GM18861 (cell line): ENCODE measurements around the gene DAW1.
"Not testable (repeated sequence)": the region's sequence is repeated elsewhere in the genome, so short reads cannot be mapped to it uniquely, and the experiment has no call there.

Experiments
- ATAC-seq: cut with Tn5 transposase; IDR thresholded peaks from one replicate; pipeline ENCODE4 v1.9.1; 2021; ENCODE audit not compliant: unreplicated experiment

DAW1 gene

DNA sequence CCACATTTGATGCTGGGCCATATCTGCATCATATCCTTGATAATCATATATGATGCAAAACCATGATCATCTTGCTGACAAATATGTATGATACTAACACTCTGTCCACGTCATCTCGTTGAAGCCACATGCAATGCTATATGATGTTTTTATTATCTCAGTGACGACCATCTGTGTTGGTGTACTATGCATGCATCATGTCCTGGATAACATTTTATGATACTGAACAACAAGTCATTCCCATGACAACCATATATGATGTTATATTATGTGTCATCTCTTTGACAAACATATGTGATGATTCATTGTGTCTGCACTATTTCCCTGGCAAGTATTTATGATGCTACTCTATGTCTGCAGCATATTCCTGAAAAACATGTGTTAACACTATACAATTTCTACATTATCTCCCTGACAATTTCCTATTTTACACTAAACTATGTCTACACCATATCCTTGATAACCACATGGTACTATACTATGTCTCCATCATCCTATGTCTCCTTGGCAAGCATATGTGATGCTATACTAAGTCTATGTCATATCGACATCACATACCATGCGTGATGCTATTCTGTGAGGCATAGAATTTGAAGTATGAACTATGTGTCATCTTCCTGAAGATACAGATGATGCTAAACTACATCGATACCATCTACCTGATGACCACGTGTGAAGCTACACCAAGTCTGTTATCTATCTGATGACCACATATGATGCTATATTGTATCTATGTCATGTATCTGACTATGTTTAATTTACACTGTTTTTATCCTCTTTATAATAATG, 37.0 kb downstream of the DAW1 start:
- ATAC-seq, result no peak

DNA sequence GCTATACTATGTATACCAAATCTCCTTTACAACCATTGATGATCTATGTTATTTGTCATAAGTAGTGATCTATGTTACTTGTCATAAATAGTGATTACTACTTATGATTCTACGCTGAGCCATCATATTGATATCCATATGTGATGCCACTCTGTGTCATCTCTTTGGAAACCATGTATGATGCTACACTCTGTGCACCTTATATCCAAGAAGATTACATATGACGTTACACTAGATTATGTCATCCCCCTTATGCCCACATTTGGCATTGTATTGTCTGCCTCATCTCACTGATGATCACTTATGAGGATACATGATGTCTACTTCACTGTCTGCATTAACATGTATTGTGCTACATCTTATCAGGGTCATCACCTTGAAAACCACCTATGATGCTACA, 42.9 kb downstream of the DAW1 start:
- no peak for ATAC-seq

DNA sequence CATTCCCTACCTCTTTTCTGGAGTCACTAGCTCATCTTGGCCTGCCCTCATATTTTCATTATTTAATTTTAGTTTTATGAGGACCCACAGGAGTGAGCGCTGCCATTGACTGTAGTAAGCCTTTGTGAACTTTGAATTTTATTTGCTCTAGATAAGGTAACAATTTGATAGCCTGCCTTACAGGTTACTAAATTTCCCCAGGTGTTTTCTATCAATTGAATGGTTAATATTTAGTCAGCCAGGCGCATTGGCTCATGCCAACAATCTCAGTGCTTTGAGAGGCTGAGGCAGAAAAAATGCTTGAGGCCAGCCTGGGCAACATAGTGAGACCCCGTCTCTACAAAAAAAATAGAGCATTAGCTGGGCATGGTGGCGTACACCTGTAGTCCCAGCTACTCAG, 50.2 kb downstream of the DAW1 start:
- ATAC-seq, result no peak

DNA sequence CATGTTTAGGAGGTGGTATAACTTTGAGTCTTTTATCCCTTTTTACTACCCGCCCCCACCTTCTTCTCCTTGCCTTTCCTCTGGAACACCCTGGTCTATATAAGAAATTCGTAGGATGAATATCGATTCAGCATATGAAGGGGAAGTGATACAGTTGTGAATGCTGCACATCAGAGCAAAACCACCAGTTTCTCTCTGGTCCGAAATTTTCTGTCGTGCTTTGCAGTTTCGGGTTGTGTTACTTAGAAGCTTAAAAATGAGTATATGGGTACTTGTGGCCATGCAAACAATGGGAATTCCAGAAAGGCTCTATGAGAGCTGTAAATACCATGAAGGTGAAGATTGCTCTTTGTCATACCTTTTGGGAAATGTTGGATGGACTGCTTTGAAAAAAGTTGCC, 60.6 kb downstream of the DAW1 start:
- ATAC-seq, result no peak

DNA sequence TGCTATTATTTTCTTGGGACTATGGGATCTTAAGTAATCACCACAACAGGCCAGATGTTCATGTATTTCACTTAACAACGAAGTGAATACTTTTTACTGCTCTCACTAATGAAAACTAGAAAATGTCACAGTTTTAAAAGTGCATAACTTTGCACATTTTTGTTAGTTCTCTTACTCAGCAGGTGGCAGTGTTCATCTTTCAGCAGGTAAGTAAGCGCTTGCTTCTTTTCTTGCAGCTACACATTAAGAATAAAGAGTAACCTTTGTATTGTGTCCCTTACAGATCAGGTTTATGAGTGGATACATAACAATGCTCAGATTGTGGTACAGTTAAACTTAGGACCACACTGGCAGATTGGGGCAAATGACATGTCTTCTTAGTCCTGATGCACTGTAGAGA, 61.0 kb downstream of the DAW1 start:
- no peak for ATAC-seq

DNA sequence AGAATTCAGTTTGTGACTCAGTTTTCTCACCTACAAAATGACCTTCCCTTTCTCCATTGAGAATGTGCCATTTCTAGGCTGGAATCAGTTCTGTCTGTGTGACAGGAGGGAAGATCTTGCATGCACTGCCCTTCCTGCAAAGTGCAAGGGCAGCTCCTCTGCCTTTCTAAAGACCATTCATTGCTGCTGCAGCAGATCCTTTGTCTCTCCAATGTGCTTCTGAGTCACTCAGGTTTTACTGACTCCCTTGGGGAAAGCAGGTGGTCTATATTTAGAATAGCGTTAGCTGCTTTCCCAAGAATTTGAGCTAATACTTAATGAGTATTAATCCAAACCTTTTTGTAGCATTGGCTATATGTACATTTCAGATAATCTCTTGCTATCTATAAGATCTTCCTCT, 62.5 kb downstream of the DAW1 start:
- no peak for ATAC-seq

DNA sequence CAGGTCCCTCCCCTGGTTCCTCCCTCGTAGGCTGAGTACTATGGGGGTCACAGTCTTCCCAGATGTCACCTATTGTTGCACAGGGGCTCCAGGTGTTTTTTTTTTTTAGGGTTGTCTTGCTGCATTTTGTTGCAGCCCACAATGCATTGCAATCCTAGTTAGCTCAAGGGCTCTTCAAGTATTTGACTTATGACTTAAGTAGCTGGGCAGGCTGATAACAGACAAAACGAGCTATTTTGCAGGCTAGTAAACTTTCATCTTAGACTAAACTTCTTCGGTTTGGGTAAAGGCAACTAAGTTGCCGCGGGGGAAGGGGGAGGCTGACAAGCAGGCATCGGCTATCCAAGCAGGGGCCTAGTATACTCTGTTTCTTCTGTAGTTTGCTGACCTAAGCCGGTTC, 64.8 kb downstream of the DAW1 start:
- ATAC-seq, result not testable (repeated sequence)

DNA sequence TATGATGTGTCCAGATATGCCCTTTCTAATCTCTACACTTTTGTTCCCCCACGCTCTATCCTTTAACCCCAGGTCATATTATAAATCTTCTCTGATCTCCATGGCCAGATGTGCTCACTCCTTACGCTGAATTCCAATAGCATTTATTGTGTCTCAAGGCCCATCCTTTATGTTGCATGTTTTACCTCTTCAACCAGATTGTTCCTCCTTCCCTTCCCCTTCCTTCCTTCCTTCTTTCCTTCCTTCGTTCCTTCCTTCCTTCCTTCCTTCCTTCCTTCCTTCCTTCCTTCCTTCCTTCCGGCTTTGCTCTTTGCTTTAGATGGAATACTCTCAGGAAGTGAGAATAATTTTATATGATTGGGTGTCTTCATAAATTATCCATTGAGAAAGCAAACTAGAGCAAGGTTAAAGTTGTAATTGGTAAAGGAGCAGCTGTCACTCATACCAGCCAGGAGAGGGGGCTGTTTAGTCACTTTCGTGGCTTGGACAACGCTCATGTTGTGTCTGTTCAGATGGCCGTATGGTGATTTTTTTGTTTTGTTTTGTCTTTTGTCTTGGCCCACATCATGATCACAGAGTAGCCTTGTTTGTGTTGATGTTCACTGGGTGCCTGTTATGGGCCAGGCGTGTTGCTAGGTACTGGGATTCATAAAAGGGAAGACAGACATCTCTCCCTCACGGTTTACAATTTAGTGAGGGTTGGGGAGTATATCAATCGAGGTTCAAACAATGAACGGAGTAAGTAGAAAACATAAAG, 68.0 kb downstream of the DAW1 start:
- no peak for ATAC-seq

DNA sequence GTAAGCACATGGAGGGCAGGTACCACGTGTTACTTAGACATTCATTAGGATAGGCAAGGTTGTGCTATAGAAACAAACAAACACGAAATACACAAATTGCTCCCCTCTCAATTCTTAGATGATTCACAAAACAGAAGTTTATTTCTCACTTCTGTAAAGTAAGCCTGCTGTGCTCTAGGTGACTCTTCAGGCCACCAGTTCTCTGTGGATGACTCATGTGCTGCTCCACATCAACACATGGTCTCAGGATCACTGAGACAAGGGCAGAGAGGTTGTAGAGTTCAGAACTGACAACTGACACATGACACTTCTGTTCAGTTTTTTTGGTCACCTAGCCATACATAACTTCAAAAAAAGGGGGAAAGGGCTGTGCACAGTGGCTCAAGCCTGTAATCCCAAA, 70.6 kb downstream of the DAW1 start:
- ATAC-seq, result no peak

DNA sequence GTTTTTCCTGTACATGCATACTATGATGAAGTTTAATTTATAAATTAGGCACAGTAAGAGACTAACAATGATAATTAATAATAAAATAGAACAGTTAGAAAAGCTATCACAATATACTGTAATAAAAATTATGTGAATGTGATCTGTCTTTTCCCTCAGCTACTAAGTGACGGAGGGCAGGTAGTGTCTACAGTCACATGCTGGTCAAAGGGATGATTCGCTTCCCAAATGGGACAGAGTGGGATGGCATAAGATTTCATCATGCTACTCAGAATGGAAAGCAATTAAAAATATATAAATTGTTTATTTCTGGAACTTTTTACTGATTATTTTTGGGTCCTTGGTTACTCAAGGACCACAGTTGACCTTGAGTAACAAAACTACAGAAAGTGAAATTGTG, 71.5 kb downstream of the DAW1 start:
- no peak for ATAC-seq

DNA sequence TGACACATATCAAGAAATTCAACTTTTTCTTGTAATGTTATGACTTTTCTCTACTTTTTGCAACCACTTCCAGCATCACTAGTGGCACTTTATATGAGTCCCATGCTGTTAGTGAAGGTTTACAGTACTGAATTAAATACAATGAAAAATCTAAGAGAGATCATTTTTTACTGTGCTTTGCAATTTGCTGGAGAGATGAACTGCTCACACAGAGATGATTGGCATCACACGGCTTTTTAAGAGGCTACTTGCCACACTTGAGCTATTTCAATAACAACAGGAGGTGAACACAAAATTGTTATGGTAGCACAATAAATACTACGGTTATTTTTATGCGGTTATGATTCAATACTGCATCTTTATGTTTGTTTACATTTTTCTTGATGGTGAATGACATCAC, 88.9 kb downstream of the DAW1 start:
- no peak for ATAC-seq

DNA sequence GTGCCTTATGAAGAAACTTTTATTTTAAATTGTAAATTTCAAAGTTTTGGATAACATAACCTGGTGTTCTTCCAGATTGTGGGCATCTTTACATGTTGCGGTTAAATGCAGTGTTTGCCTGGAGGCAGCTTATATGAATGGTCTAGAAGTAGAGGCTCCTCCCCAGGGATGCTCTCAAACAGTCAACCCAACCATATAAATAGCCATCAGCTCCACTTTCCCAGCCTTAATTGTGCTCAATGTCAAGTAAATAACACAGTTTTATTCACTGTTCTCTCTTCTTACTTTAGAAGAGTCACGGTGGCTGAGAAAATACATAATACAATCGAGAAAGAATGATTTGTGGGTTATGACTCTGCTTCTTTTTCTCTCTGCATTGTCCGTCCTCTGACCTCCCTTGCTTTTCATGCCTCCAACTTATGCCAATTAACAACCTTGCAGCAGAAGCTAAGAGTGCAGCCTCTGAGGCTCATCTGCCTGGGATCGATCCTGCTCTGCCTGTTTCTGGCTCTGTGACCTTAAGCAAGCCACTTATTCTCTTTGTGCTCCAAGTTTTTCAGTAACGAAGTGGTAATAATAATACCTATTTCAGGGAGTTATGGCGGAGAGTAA, 100.3 kb downstream of the DAW1 start:
- no peak for ATAC-seq

DNA sequence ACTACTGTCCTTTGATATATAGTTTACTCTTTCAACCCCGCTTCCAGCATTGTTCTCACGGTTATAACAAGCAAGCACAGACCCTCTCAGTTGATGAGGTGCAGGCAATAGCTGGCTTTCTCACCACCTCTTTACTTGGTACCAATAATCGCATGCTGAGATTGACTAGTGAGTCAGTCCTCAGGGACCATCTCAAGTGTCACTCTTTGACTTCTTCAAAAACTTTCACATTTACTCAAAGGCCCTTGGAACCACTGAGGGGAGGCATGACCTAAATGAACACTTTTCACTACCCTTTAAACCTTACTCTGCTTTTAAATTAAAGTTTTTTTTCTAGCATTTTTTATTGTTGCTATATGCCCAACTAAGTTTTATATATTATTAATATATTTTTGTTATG, 101.8 kb downstream of the DAW1 start:
- ATAC-seq, result no peak
